Vagina (tissue), 2 donors: ENCODE data around the gene LRRC17.

Experiments used
- POLR2AphosphoS5 ChIP-seq, 2 donors: sonication (generic); formaldehyde crosslinking; IDR thresholded peaks; one replicate each; pipeline ENCODE4 v1.9.0; 2017; ENCODE audit warnings: antibody characterized with exemption in 2 of 2, mild to moderate bottlenecking in 2 of 2, low read depth in 1 of 2; ENCODE audit not compliant: insufficient read depth in 1 of 2
- TF ChIP-seq, protein P1 (sequence below), 3 experiments: fragments of 450-650 bp in 2 of 3; fragments of 200-600 bp in 1 of 3; sonication (generic) in 1 of 3; IDR thresholded peaks; one replicate each; pipeline ENCODE4 v1.5.1; 2017 to 2019; ENCODE audit warnings: antibody characterized with exemption in 3 of 3, mild to moderate bottlenecking in 2 of 3, moderate library complexity in 2 of 3

DNA sequence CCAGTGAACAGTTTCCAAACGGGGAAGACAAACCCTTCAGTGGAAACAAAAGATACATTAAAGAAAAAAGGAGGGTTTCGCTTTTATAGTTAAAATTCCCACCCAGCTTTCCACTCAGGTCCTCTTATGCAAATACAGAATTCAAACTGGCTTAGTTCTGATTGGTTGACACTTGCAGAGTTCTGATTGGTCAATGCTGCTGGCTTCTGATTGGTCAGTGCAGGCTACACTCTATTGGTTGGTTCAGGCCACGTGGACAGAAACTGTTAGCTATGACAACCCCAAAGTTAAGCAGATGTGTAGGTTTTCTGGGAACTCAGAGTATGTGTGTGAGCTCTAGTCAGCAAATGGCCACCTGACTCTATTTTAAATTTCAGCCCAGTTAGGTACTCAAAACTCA, 81.8 kb downstream of the LRRC17 start:
- TF ChIP-seq POLR2AphosphoS5 (IDR thresholded peaks at IDR 0.05; ENCODE audit: insufficient read depth in 1 of 2, low read depth in 1 of 2): no peak
- TF ChIP-seq, protein P1, sequence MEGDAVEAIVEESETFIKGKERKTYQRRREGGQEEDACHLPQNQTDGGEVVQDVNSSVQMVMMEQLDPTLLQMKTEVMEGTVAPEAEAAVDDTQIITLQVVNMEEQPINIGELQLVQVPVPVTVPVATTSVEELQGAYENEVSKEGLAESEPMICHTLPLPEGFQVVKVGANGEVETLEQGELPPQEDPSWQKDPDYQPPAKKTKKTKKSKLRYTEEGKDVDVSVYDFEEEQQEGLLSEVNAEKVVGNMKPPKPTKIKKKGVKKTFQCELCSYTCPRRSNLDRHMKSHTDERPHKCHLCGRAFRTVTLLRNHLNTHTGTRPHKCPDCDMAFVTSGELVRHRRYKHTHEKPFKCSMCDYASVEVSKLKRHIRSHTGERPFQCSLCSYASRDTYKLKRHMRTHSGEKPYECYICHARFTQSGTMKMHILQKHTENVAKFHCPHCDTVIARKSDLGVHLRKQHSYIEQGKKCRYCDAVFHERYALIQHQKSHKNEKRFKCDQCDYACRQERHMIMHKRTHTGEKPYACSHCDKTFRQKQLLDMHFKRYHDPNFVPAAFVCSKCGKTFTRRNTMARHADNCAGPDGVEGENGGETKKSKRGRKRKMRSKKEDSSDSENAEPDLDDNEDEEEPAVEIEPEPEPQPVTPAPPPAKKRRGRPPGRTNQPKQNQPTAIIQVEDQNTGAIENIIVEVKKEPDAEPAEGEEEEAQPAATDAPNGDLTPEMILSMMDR (IDR thresholded peaks at IDR 0.05): no peak
